Stimulated activated CD4-positive, alpha-beta T cell treated with anti-CD3 and anti-CD28 coated beads, Interleukin-1b, Interleukin-23, amount 100 ng/mL, for 1 hour (primary cell): Measurements from ENCODE around the gene ZNF26.
"Not testable (repeated sequence)": the region's sequence is repeated elsewhere in the genome, so short reads cannot be mapped to it uniquely, and the experiment has no call there.

ENCODE experiments used
- DNase-seq, 2 donors: peaks; one replicate each; pipeline ENCODE4 v3.0.0-alpha.2; 2020; ENCODE audit warnings: low read depth in 2 of 2

Gene ZNF26

GRCh38 chr12:132955094-132956010 lies 30.8 kb upstream of the ZNF26 start:
- no peak for DNase-seq

GRCh38 chr12:132956011-132956788 lies 30.0 kb upstream of the ZNF26 start, which contains the start of gene ZNF605:
ZNF605 (minus strand) TSS chr12:132956306; CDS start chr12:132945635, 10,671 bp downstream.
- peak; percentile 60 to 70 for DNase-seq

- not testable (repeated sequence) for DNase-seq
These were observed 24.4 kb upstream of the ZNF26 start for GRCh38 chr12:132961790-132962189.

- DNase-seq: not testable (repeated sequence)
These were observed 22.2 kb upstream of the ZNF26 start for GRCh38 chr12:132963947-132964346.

GRCh38 chr12:132965796-132966195 lies 20.4 kb upstream of the ZNF26 start:
- no peak for DNase-seq

GRCh38 chr12:132966676-132967415 lies 19.3 kb upstream of the ZNF26 start:
- no peak for DNase-seq

- DNase-seq: no peak
These were observed 18.4 kb upstream of the ZNF26 start for GRCh38 chr12:132967736-132968135.

- no peak for DNase-seq
These were observed 13.8 kb upstream of the ZNF26 start for GRCh38 chr12:132972374-132972773.

GRCh38 chr12:132976870-132977269 lies 9.3 kb upstream of the ZNF26 start:
- DNase-seq: not testable (repeated sequence)

- DNase-seq: no peak
These were observed 688 bp downstream of the ZNF26 start for GRCh38 chr12:132986885-132987225.

- DNase-seq: no peak
These were observed 12.6 kb downstream of the ZNF26 start for GRCh38 chr12:132998741-132999140.

- no peak for DNase-seq
These were observed 24.6 kb downstream of the ZNF26 start for GRCh38 chr12:133010657-133011297.

GRCh38 chr12:133023566-133023965 lies 37.4 kb downstream of the ZNF26 start:
- DNase-seq: no peak

GRCh38 chr12:133026996-133027395 lies 40.8 kb downstream of the ZNF26 start:
- no peak for DNase-seq

- peak; percentile 90 to 94 for DNase-seq
These were observed 51.2 kb downstream of the ZNF26 start, which contains the start of gene ZNF84 for GRCh38 chr12:133037207-133038005. ZNF84 (plus strand) TSS chr12:133037509; CDS start chr12:133041468, 3,959 bp downstream.

- no peak for DNase-seq
These were observed 52.0 kb downstream of the ZNF26 start for GRCh38 chr12:133038118-133038709.

GRCh38 chr12:133046698-133047097 lies 60.5 kb downstream of the ZNF26 start:
- no peak for DNase-seq

GRCh38 chr12:133057446-133057845 lies 71.3 kb downstream of the ZNF26 start:
- DNase-seq: no peak

GRCh38 chr12:133058203-133059113 lies 72.3 kb downstream of the ZNF26 start:
- DNase-seq: no peak
